ENCODE results near the gene BARX1.

- TF ChIP-seq ZNF10 (tag by site-specific recombination; IDR thresholded peaks at IDR 0.05) = no peak
- TF ChIP-seq ZNF529 (tag by site-specific recombination; IDR thresholded peaks at IDR 0.05; ENCODE audit: insufficient replicate concordance) = no peak
- TF ChIP-seq CTCF (tag by site-specific recombination; IDR thresholded peaks at IDR 0.05) = no peak
- no peak for TF ChIP-seq ZNF341 (tag by site-specific recombination; IDR thresholded peaks at IDR 0.05; ENCODE audit: low read depth)
- no peak for TF ChIP-seq ZNF133 (tag by site-specific recombination; IDR thresholded peaks at IDR 0.05)
- TF ChIP-seq ZNF146 (tag by site-specific recombination; IDR thresholded peaks at IDR 0.05) = no peak
- TF ChIP-seq ZNF423 (tag by site-specific recombination; IDR thresholded peaks at IDR 0.05) = no peak
- TF ChIP-seq GLI4 (tag by site-specific recombination; IDR thresholded peaks at IDR 0.05) = no peak
- no peak for TF ChIP-seq ZNF785 (tag by site-specific recombination; IDR thresholded peaks at IDR 0.05)
- no peak for TF ChIP-seq ZNF473 (tag by site-specific recombination; IDR thresholded peaks at IDR 0.05)
Measured at GRCh38 chr9:93911801-93912554, 43.2 kb downstream of the BARX1 start.
